Endothelial cell of umbilical vein (primary cell): ENCODE measurements around the gene CAPZA2. TPM values are rescaled to one million over a fixed set of nuclear protein-coding genes. Genes with fewer than 3 reads are reported as not detected.

Experiments
- BruUV-seq: library from RNA; stranded (reverse); fragments of 400-500 nt; replicated peaks from 2 replicates; lab custom pipeline; 2021; lab: Mats Ljungman, UMichigan
- CTCF ChIA-PET: fragments of 300-600, 350-600 bp; sonication (Branson Sonifier 250); formaldehyde crosslinking; loops from one replicate; lab custom pipeline; 2021; ENCODE audit warnings: antibody characterized with exemption, inconsistent platforms; lab: Charles Lee
- POLR2A ChIA-PET: fragments of 300-600, 350-600 bp; sonication (Branson Sonifier 250); formaldehyde crosslinking; loops from one replicate; lab custom pipeline; 2021; ENCODE audit warnings: antibody characterized with exemption, inconsistent platforms; lab: Charles Lee
- DNase-seq: peaks from one replicate; pipeline ENCODE4 v3.0.0-alpha.2; 2011; ENCODE audit warnings: low read depth, low spot score
- FAIRE-seq: peaks from 2 replicates; lab custom pipeline; 2011; peaks lifted over from hg19 to GRCh38; lab: Jason Lieb, UNC
- H2AFZ ChIP-seq: 2 replicates; pipeline ENCODE4 v1.6.0; 2012; ENCODE audit warnings: low read depth, low read length, control low read depth, inconsistent platforms
- H3K27ac ChIP-seq: 2 replicates; pipeline ENCODE4 v1.5.1; 2011; ENCODE audit warnings: low read depth, mild to moderate bottlenecking, control low read depth, low read length, moderate library complexity; ENCODE audit not compliant: insufficient read depth
- H3K27me3 ChIP-seq, 2 experiments: 2 replicates each; pipeline versions ENCODE4 v1.6.0 to v1.6.1; 2011; ENCODE audit warnings: low read length in 2 of 2, mixed read lengths in 1 of 2; ENCODE audit not compliant: control insufficient read depth in 2 of 2, insufficient read depth in 2 of 2
- H3K36me3 ChIP-seq, 2 experiments: 2 replicates in 1 of 2; 3 replicates in 1 of 2; pipeline ENCODE4 v1.5.1; 2011; ENCODE audit warnings: low read length in 2 of 2, mild to moderate bottlenecking in 1 of 2, moderate library complexity in 1 of 2; ENCODE audit not compliant: control insufficient read depth in 2 of 2, insufficient read depth in 2 of 2; ENCODE audit errors: extremely low read depth in 1 of 2
- H3K4me1 ChIP-seq: 3 replicates; pipeline ENCODE4 v1.5.1; 2011; ENCODE audit warnings: mild to moderate bottlenecking, low read length; ENCODE audit not compliant: control insufficient read depth, insufficient read depth; ENCODE audit errors: extremely low read depth
- H3K4me2 ChIP-seq: 2 replicates; pipeline ENCODE4 v1.6.1; 2011; ENCODE audit warnings: low read length, control low read depth, mixed read lengths; ENCODE audit not compliant: insufficient read depth
- H3K4me3 ChIP-seq, 3 experiments: fragments of 200-600 bp in 1 of 3; sonication (generic), shearing (Covaris generic) in 1 of 3; replicated peaks in 1 of 3; 2 replicates each; pipeline ENCODE4 v1.5.1; 2011 to 2016; ENCODE audit warnings: control low read depth in 3 of 3, low read length in 3 of 3, mild to moderate bottlenecking in 2 of 3, inconsistent platforms in 1 of 3, low read depth in 1 of 3, moderate library complexity in 1 of 3; ENCODE audit not compliant: insufficient read depth in 1 of 3
- H3K79me2 ChIP-seq: 2 replicates; pipeline ENCODE4 v1.6.0; 2012; ENCODE audit warnings: low read length, inconsistent platforms; ENCODE audit not compliant: control insufficient read depth, insufficient read depth
- H3K9ac ChIP-seq: replicated peaks from 2 replicates; pipeline ENCODE3; 2011; ENCODE audit warnings: low read length, control low read depth; ENCODE audit not compliant: insufficient read depth; ENCODE audit errors: extremely low read depth
- H3K9me1 ChIP-seq: replicated peaks from 3 replicates; pipeline ENCODE4 v1.6.0; 2011; ENCODE audit warnings: mild to moderate bottlenecking, low read length; ENCODE audit not compliant: control insufficient read depth, insufficient read depth; ENCODE audit errors: extremely low read depth
- H3K9me3 ChIP-seq: replicated peaks from 2 replicates; pipeline ENCODE4 v1.5.1; 2012; ENCODE audit warnings: low read length, inconsistent platforms; ENCODE audit not compliant: control insufficient read depth, insufficient read depth
- H4K20me1 ChIP-seq: replicated peaks from 2 replicates; pipeline ENCODE3; 2011; ENCODE audit warnings: mild to moderate bottlenecking, low read length; ENCODE audit not compliant: control insufficient read depth, insufficient read depth; ENCODE audit errors: extremely low read depth
- CTCF ChIP-seq, 2 donors: IDR thresholded peaks; 1 replicate in 1 of 2; 2 replicates in 1 of 2; pipeline ENCODE4 v1.5.1; 2011; ENCODE audit warnings: low read length in 2 of 2, mild to moderate bottlenecking in 2 of 2, moderate library complexity in 2 of 2, control low read depth in 1 of 2, inconsistent platforms in 1 of 2, low read depth in 1 of 2; ENCODE audit not compliant: insufficient read depth in 1 of 2; ENCODE audit errors: extremely low read depth in 1 of 2
- EZH2 ChIP-seq: IDR thresholded peaks from 2 replicates; pipeline ENCODE4 v1.6.1; 2012; ENCODE audit warnings: borderline replicate concordance, low read depth, mild to moderate bottlenecking, moderate library complexity, low read length, inconsistent platforms; ENCODE audit not compliant: severe bottlenecking
- FOS ChIP-seq: IDR thresholded peaks from 2 replicates; pipeline ENCODE4 v1.6.1; 2011; ENCODE audit warnings: mild to moderate bottlenecking, low read length, moderate library complexity, borderline replicate concordance; ENCODE audit not compliant: insufficient read depth
- GATA2 ChIP-seq: IDR thresholded peaks from 2 replicates; pipeline ENCODE4 v1.7.0; 2011; ENCODE audit warnings: low read depth, mild to moderate bottlenecking, moderate library complexity, mixed read lengths, low read length; ENCODE audit not compliant: insufficient read length, insufficient read depth
- JUN ChIP-seq: IDR thresholded peaks from 2 replicates; pipeline ENCODE4 v1.6.1; 2011; ENCODE audit warnings: borderline replicate concordance, low read depth; ENCODE audit not compliant: insufficient read length, insufficient read depth
- MAX ChIP-seq: IDR thresholded peaks from 2 replicates; pipeline ENCODE4 v1.6.1; 2011; ENCODE audit not compliant: insufficient read depth, insufficient read length
- MYC ChIP-seq: IDR thresholded peaks from one replicate; pipeline ENCODE4 v1.6.1; 2011; ENCODE audit warnings: mild to moderate bottlenecking, low read depth, low read length
- POLR2A ChIP-seq: IDR thresholded peaks from 2 replicates; pipeline ENCODE4 v1.6.1; 2012; ENCODE audit warnings: low read depth, mild to moderate bottlenecking, control low read depth, low read length
- POLR2AphosphoS5 ChIP-seq: IDR thresholded peaks from 2 replicates; pipeline ENCODE4 v1.6.1; 2012; ENCODE audit warnings: low read depth, mild to moderate bottlenecking, control low read depth, low read length, moderate library complexity; ENCODE audit not compliant: insufficient read depth
- dilution Hi-C: fragments of 300-500 bp; cut with MboI; formaldehyde crosslinking; loops from one replicate; pipeline ENCODE4 v1.15.0; 2019; ENCODE audit warnings: low sequenced_read_pairs; ENCODE audit not compliant: extremely low pct_ligation_motif_present
- intact Hi-C: fragments of 100-400 bp; cut with micrococcal nuclease; formaldehyde crosslinking; loops from one replicate; pipeline ENCODE4 v1.10.0; 2022
- polyA plus RNA-seq, 4 experiments: library from polyadenylated mRNA; depleted of rRNA in 3 of 4; stranded (reverse) in 3 of 4; unstranded in 1 of 4; fragments of >200 nt; gene quantifications; 2 replicates each; pipeline versions ENCODE4 v1.2.1 to v1.2.3, GENCODE V29; 2011 to 2012; ENCODE audit warnings: missing spikeins in 1 of 4
- total RNA-seq: library from RNA; stranded (reverse); gene quantifications from 2 replicates; pipeline ENCODE4 v1.2.3, GENCODE V29; 2021

The CAPZA2 gene
- total and polyA plus RNA-seq, 2 donors (not counting 3 experiments of a cell fraction or from before 2014, with no cell fraction given) = 48.1 to 347 TPM

GRCh38 chr7:116885724-116886123 lies 23.3 kb downstream of the CAPZA2 start:
- H3K4me2 ChIP-seq = no peak overlapping the region
- TF ChIP-seq MYC = no peak
- TF ChIP-seq POLR2A = no peak
- TF ChIP-seq MAX = no peak
- TF ChIP-seq JUN = no peak
- no peak for TF ChIP-seq EZH2
- TF ChIP-seq CTCF (IDR thresholded peaks at IDR 0.05; ENCODE audit: extremely low read depth in 1 of 2, insufficient read depth in 1 of 2, low read depth in 1 of 2, low read length in 2 of 2) = no peak
- no peak for TF ChIP-seq FOS
- TF ChIP-seq POLR2AphosphoS5 = no peak
- TF ChIP-seq GATA2 = no peak
- peaks cover 14% of the 10 kb centered on the region for H4K20me1 ChIP-seq
- no peaks in the 10 kb centered on the region for H3K9me1 ChIP-seq
- H3K9me3 ChIP-seq = no peaks in the 10 kb centered on the region
- peaks cover 94% of the 10 kb centered on the region for H3K79me2 ChIP-seq
- dilution Hi-C loops = no loop called here
- ChIA-PET CTCF (interaction anchor here (1.1 to 2.1 kb wide), 2 partner anchors 10 to 31 kb away, joined by 3 to 10 read pairs; no protein-coding TSS in a partner anchor), POLR2A (interaction anchor here (1.1 kb wide), 1 partner anchor 10 kb away, joined by 4 read pairs; no protein-coding TSS in a partner anchor)
- intact Hi-C loops = no loop called here
- peaks cover 6 to 8% of the 10 kb centered on the region in 2 experiments for H3K36me3 ChIP-seq
- no peak overlapping the region for H3K9ac ChIP-seq
- no peak overlapping the region for H3K4me3 ChIP-seq
- peaks cover 6% of the 10 kb centered on the region for H3K4me1 ChIP-seq
- no peaks in the 10 kb centered on the region for H3K27me3 ChIP-seq
- H3K27ac ChIP-seq = no peak overlapping the region
- DNase-seq (no peak), FAIRE-seq (no peak)
- no TSS peak for BruUV-seq
- H2AFZ ChIP-seq = no peak overlapping the region
